GM21528 (cell line): Measurements from ENCODE around the gene PTPRM.

Experiments used
- ATAC-seq: cut with Tn5 transposase; IDR thresholded peaks from one replicate; pipeline ENCODE4 v1.9.1; 2021; ENCODE audit warnings: mild to moderate bottlenecking, moderate library complexity; ENCODE audit not compliant: unreplicated experiment, low FRiP score

Gene PTPRM

GRCh38 chr18:8124232-8125146 is 557.4 kb downstream of the PTPRM start:
- no peak for ATAC-seq

- ATAC-seq: no peak
Measured at GRCh38 chr18:8130096-8130495, 563.0 kb downstream of the PTPRM start.

- ATAC-seq: no peak
Measured at GRCh38 chr18:8133032-8133431, 565.9 kb downstream of the PTPRM start.

GRCh38 chr18:8133888-8134287 is 566.8 kb downstream of the PTPRM start:
- ATAC-seq: no peak

- no peak for ATAC-seq
Measured at GRCh38 chr18:8139127-8139527, 572.0 kb downstream of the PTPRM start.

- no peak for ATAC-seq
Measured at GRCh38 chr18:8139891-8140406, 572.8 kb downstream of the PTPRM start.

GRCh38 chr18:8140841-8141501 is 573.9 kb downstream of the PTPRM start:
- no peak for ATAC-seq

- no peak for ATAC-seq
Measured at GRCh38 chr18:8142131-8142711, 575.1 kb downstream of the PTPRM start.

- no peak for ATAC-seq
Measured at GRCh38 chr18:8142932-8143331, 575.8 kb downstream of the PTPRM start.

GRCh38 chr18:8151181-8151580 is 584.1 kb downstream of the PTPRM start:
- ATAC-seq: no peak

- ATAC-seq: no peak
Measured at GRCh38 chr18:8153887-8154583, 586.9 kb downstream of the PTPRM start.

- ATAC-seq: no peak
Measured at GRCh38 chr18:8162802-8163201, 595.7 kb downstream of the PTPRM start.

- no peak for ATAC-seq
Measured at GRCh38 chr18:8163286-8163959, 596.3 kb downstream of the PTPRM start.

GRCh38 chr18:8165095-8165494 is 598.0 kb downstream of the PTPRM start:
- no peak for ATAC-seq

GRCh38 chr18:8167026-8167425 is 599.9 kb downstream of the PTPRM start:
- no peak for ATAC-seq

- ATAC-seq: no peak
Measured at GRCh38 chr18:8167673-8168072, 600.6 kb downstream of the PTPRM start.

GRCh38 chr18:8169722-8170121 is 602.6 kb downstream of the PTPRM start:
- no peak for ATAC-seq

GRCh38 chr18:8174771-8175170 is 607.7 kb downstream of the PTPRM start:
- ATAC-seq: no peak

- no peak for ATAC-seq
Measured at GRCh38 chr18:8175501-8176061, 608.5 kb downstream of the PTPRM start.

GRCh38 chr18:8176109-8176508 is 609.0 kb downstream of the PTPRM start:
- no peak for ATAC-seq
